ENCODE results near the gene KLF15. TPM values are rescaled to one million over a fixed set of nuclear protein-coding genes. Genes with fewer than 3 reads are reported as not detected.

KLF15 gene
- total RNA-seq: 0.14 TPM in 1 of 2 replicates, not detected in the other

GRCh38 chr3:126357295-126358037 lies at the start of gene KLF15:
Gene KLF15 (minus strand): TSS chr3:126357408. CDS start chr3:126352922, 4,486 bp downstream.
- peak within 1 kb of the TSS; percentile 63 for H3K4me3 ChIP-seq (ENCODE audit: low read depth, low read length)
- no peak for DNase-seq (ENCODE audit: low read depth)
- TF ChIP-seq CTCF (conservative IDR thresholded peaks at IDR 0.05; ENCODE audit: low read depth, low read length): no peak

GRCh38 chr3:126406389-126407296 lies 49.4 kb upstream of the KLF15 start:
- H3K4me3 ChIP-seq (ENCODE audit: low read depth, low read length): no peak overlapping the region
- TF ChIP-seq CTCF (conservative IDR thresholded peaks at IDR 0.05; ENCODE audit: low read depth, low read length): no peak
- no peak for DNase-seq (ENCODE audit: low read depth)

- H3K4me3 ChIP-seq (ENCODE audit: low read depth, low read length): no peak overlapping the region
- no peak for DNase-seq (ENCODE audit: low read depth)
- no peak for TF ChIP-seq CTCF (conservative IDR thresholded peaks at IDR 0.05; ENCODE audit: low read depth, low read length)
Measured at GRCh38 chr3:126402666-126403302, 45.6 kb upstream of the KLF15 start.

- TF ChIP-seq CTCF (conservative IDR thresholded peaks at IDR 0.05; ENCODE audit: low read depth, low read length): no peak
- H3K4me3 ChIP-seq (ENCODE audit: low read depth, low read length): no peak overlapping the region
- DNase-seq (ENCODE audit: low read depth): no peak
Measured at GRCh38 chr3:126402178-126402577, 45.0 kb upstream of the KLF15 start.

- no peak for DNase-seq (ENCODE audit: low read depth)
- TF ChIP-seq CTCF (conservative IDR thresholded peaks at IDR 0.05; ENCODE audit: low read depth, low read length): no peak
- H3K4me3 ChIP-seq (ENCODE audit: low read depth, low read length): no peak overlapping the region
Measured at GRCh38 chr3:126401611-126402160, 44.5 kb upstream of the KLF15 start.

GRCh38 chr3:126399756-126400155 lies 42.5 kb upstream of the KLF15 start:
- no peak for TF ChIP-seq CTCF (conservative IDR thresholded peaks at IDR 0.05; ENCODE audit: low read depth, low read length)
- DNase-seq (ENCODE audit: low read depth): no peak
- H3K4me3 ChIP-seq (ENCODE audit: low read depth, low read length): no peak overlapping the region

All from epithelial cell of proximal tubule (primary cell).